HFF-Myc (cell line): ENCODE data around the gene MEIS3.

Experiments used
- DNase-seq: peaks from one replicate; pipeline ENCODE4 v3.0.0-alpha.2; 2011; ENCODE audit warnings: low read depth; ENCODE audit errors: extremely low read depth
- H3K4me3 ChIP-seq: replicated peaks from 2 replicates; pipeline ENCODE4 v1.5.1; 2011; ENCODE audit warnings: low read depth, mild to moderate bottlenecking, control low read depth, low read length
- TF ChIP-seq, protein P1 (sequence below): IDR thresholded peaks from 2 replicates; pipeline ENCODE4 v1.5.1; 2012; ENCODE audit warnings: mild to moderate bottlenecking, low read depth, low read length, control low read depth; ENCODE audit errors: missing control alignments

Gene MEIS3

GRCh38 chr19:47376589-47377144 lies 42.7 kb downstream of the MEIS3 start:
- DNase-seq, result no peak
- no peak overlapping the region for H3K4me3 ChIP-seq
- TF ChIP-seq, protein P1, sequence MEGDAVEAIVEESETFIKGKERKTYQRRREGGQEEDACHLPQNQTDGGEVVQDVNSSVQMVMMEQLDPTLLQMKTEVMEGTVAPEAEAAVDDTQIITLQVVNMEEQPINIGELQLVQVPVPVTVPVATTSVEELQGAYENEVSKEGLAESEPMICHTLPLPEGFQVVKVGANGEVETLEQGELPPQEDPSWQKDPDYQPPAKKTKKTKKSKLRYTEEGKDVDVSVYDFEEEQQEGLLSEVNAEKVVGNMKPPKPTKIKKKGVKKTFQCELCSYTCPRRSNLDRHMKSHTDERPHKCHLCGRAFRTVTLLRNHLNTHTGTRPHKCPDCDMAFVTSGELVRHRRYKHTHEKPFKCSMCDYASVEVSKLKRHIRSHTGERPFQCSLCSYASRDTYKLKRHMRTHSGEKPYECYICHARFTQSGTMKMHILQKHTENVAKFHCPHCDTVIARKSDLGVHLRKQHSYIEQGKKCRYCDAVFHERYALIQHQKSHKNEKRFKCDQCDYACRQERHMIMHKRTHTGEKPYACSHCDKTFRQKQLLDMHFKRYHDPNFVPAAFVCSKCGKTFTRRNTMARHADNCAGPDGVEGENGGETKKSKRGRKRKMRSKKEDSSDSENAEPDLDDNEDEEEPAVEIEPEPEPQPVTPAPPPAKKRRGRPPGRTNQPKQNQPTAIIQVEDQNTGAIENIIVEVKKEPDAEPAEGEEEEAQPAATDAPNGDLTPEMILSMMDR, result no peak

DNA sequence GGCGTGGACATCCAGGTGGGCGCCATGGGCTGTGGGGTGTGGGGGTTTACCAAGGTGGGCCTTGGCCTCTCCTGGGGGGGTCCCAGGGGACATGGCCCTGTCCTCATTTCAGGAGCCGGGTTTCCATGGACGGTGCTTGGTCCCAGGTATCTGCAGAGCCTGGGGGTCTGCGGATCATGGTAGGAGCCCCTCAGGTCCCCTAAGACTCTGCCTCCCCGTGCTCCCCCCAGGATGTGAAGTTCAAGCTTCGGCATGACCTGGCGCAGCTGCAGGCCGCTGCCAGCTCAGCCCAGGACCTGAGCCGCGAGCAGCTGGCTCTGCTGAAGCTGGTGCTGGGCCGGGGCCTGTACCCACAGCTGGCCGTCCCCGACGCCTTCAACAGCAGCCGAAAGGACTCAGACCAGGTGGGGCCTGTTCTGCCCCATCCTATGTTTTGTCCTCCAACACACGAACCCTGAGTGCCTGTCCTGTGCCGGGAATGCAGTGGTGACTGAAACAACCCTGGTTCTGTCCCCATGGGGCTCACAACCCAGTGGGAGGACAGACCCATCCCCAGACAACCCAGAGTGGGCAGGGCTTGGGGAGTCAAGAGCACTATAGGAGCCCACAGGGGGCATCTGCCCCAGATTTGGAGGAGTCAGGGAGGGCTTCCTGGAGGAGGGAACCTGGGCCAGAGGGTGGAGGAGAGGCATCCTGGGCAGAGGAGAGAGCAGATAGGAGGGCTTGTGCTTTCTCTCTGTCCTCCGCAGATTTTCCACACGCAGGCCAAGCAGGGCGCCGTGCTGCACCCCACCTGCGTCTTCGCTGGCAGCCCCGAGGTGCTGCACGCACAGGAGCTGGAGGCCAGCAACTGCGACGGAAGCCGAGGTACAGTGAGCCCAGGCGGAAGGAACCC lies 43.4 kb downstream of the MEIS3 start:
- TF ChIP-seq, protein P1, result no peak
- H3K4me3 ChIP-seq, result no peak overlapping the region
- DNase-seq, result no peak

- no peak for DNase-seq
- TF ChIP-seq, protein P1, result no peak
- no peak overlapping the region for H3K4me3 ChIP-seq
These were observed 44.2 kb downstream of the MEIS3 start for GRCh38 chr19:47374876-47375693.

DNA sequence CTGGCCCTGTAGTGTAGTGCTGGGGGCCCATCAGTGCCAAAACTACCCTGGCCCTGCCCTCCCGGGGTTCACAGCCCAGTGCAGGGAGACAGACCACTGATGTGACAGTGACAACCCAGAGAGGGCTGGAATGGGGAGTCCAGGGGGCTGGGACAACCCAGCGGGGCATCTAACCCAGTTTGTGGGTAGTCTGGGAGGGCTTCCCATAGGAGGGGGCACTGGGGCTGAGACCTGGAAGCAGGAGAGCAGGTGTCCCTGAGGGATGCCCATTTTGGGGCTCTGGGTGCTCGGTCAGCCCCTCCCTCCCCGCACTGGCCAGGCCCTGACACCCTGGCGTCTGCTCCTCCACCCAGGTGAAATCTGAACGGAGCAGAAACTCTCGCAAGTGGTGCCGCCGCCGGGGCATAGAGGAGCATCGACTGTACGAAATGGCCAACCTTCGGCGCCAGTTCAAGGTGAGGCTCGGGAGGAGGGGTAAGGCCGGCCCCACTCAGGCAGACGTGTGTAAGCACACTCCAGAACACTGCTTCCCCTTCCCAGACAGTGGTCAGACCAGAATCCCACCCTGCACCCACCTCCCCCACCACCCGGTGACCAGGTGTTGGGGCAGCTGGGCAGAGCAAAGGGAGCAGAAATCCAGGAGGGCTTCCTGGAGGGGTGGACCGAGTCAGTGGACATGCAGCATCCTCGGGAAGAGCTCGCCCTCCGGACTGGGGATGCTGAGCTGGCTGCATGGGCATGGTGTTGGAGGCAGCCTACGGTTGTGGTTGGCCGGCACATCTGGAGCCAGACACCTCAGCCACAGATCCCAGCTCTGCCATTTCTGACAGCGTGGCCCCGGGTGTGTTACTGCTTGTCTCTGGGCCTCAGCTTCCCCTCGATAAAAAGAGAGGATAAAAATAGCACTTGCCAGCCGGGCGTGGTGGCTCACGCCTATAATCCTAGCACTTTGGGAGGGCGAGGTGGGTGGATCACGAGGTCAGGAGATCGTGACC lies 45.8 kb downstream of the MEIS3 start:
- TF ChIP-seq, protein P1, result no peak
- no peak overlapping the region for H3K4me3 ChIP-seq
- DNase-seq, result no peak

DNA sequence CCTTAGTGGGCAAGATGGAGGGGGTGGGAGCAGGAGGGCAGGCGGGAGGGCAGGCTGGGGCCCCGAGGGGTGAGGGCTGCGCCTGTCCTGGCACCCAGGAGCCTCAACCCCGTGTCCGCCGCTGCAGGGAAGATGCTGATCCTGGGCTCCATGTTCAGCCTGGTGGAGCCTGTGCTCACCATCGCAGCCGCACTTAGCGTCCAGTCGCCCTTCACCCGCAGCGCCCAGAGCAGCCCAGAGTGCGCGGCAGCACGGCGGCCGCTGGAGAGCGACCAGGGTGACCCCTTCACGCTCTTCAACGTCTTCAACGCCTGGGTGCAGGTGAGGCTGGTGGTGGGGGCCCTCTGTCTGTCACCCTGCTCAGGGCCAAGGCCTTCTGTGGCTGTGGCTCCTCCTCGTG lies 46.7 kb downstream of the MEIS3 start:
- no peak overlapping the region for H3K4me3 ChIP-seq
- TF ChIP-seq, protein P1, result no peak
- no peak for DNase-seq

DNA sequence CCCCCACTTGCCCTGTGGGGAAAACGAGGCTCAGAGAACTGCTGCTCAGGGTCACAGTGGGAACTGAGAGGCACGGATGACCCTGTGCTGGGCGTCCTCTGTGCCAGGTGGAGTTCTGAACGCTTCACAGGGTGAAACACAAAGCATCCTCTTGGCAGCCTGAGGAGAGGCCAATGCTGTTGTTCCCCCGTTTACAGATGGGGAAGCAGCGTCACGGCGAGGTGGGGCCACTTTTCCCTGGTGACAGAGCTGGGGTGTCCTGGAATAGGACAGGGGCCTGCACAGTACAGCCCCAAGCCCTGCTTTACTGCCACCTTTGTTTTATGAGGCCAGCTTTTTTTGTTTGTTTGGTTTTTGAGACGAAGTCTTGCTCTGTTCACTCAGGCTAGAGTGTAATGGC lies 48.1 kb downstream of the MEIS3 start:
- no peak overlapping the region for H3K4me3 ChIP-seq
- no peak for DNase-seq
- TF ChIP-seq, protein P1, result no peak
